Measurements from ENCODE around the gene FASLG.

DNA sequence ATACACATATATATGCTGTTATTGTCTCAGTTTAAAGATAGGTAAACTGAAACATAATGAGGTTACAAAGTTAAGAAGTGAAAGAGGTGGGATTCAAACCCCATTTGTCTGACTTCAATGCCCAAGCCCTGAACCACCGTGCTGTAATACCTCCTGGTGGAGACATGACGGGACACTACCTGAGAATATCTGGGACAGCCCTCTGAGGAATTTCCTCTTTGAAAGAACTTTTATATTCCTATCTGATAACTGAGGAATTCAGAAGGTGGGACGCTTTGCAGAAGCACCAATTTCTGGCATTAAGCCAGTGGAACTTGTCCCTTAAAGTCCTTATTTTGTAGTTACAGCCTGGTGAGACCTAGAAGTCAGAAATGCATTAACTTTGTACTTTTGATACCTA lies 32.1 kb upstream of the FASLG start:
- TF ChIP-seq, protein P1, sequence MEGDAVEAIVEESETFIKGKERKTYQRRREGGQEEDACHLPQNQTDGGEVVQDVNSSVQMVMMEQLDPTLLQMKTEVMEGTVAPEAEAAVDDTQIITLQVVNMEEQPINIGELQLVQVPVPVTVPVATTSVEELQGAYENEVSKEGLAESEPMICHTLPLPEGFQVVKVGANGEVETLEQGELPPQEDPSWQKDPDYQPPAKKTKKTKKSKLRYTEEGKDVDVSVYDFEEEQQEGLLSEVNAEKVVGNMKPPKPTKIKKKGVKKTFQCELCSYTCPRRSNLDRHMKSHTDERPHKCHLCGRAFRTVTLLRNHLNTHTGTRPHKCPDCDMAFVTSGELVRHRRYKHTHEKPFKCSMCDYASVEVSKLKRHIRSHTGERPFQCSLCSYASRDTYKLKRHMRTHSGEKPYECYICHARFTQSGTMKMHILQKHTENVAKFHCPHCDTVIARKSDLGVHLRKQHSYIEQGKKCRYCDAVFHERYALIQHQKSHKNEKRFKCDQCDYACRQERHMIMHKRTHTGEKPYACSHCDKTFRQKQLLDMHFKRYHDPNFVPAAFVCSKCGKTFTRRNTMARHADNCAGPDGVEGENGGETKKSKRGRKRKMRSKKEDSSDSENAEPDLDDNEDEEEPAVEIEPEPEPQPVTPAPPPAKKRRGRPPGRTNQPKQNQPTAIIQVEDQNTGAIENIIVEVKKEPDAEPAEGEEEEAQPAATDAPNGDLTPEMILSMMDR (IDR thresholded peaks at IDR 0.05) = no peak
- no peak for TF ChIP-seq POLR2AphosphoS5 (IDR thresholded peaks at IDR 0.05)
- no peak for TF ChIP-seq POLR2A (IDR thresholded peaks at IDR 0.05)
